Activated naive CD4-positive, alpha-beta T cell treated with anti-CD3 and anti-CD28 coated beads, Interleukin-2, amount 10 ng/mL, durations not matched to agents 7 days and 5 days (primary cell): Measurements from ENCODE around the gene ARID3A.

ENCODE experiments used
- CTCF ChIA-PET: fragments of 350-600 bp; sonication (Branson Sonifier 250); formaldehyde crosslinking; loops from one replicate; lab custom pipeline; 2021; ENCODE audit warnings: antibody characterized with exemption; lab: Charles Lee
- DNase-seq: peaks from one replicate; pipeline ENCODE4 v3.0.0-alpha.2; 2020
- H3K27ac Mint-ChIP-seq: one replicate; pipeline ENCODE4 v1.8.0; 2021; ENCODE audit warnings: mild to moderate bottlenecking, moderate library complexity, mixed read lengths
- H3K27me3 Mint-ChIP-seq: one replicate; pipeline ENCODE4 v1.8.0; 2021; ENCODE audit warnings: mild to moderate bottlenecking, mixed read lengths
- H3K36me3 Mint-ChIP-seq: one replicate; pipeline ENCODE4 v1.8.0; 2021; ENCODE audit warnings: mixed read lengths
- H3K4me1 Mint-ChIP-seq: one replicate; pipeline ENCODE4 v1.8.0; 2021; ENCODE audit warnings: mixed read lengths
- H3K4me3 Mint-ChIP-seq: one replicate; pipeline ENCODE4 v1.8.0; 2021; ENCODE audit warnings: mild to moderate bottlenecking, moderate library complexity, mixed read lengths
- H3K9me3 Mint-ChIP-seq: one replicate; pipeline ENCODE4 v1.8.0; 2021; ENCODE audit warnings: mixed read lengths

Gene ARID3A

DNA sequence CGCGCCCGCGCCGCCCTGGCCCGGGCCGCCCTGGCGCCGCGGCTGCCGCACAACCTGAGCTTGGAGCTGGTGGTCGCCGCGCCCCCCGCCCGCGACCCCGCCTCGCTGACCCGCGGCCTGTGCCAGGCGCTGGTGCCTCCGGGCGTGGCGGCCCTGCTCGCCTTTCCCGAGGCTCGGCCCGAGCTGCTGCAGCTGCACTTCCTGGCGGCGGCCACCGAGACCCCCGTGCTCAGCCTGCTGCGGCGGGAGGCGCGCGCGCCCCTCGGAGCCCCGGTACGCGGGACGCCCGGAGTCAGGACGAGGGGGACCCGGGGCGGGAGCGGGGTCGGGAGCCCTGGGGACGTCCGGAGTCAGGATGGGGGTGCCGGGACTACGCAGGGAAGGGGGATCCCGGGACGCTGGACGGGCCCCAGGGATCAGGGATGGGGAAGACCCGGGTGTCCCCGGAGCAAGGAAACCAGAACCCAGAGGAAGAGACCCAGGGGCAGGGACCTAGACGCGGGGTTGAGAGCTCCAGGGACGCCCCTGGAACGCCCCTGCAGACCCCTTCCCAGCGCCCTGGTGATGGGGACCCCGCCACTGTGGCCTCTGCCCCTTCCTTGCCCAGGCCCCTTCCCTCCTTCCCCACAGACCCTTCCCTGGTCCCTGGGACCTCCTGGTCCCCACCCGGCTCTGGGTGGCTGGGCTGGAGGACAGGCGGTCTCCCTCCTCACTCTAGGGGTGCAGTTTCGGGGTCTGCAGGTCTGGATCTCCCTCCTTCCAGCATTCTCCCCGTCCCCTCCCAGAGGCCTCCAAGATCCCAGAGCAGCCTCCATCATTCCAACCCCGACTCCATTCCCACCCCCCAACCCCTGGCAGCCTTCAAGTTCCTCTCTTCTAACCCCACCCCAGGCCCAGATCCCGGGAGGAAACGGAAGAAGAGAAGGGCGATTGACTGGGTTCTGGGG is 75.0 kb downstream of the ARID3A start:
- DNase-seq, result no peak
- Mint-ChIP-seq H3K4me3 (no peak overlapping the region), H3K4me1 (peaks cover 23% of the 10 kb centered on the region), H3K9me3 (no peaks in the 10 kb centered on the region), H3K27me3 (peaks cover 79% of the 10 kb centered on the region), H3K27ac (no peak overlapping the region), H3K36me3 (peaks cover 1% of the 10 kb centered on the region)
- CTCF ChIA-PET, result interaction anchor here (0.6 to 1.6 kb wide), 4 partner anchors 36 to 313 kb away, joined by 3 to 4 read pairs (median 3); partner anchors contain the start of gene CBARP

DNA sequence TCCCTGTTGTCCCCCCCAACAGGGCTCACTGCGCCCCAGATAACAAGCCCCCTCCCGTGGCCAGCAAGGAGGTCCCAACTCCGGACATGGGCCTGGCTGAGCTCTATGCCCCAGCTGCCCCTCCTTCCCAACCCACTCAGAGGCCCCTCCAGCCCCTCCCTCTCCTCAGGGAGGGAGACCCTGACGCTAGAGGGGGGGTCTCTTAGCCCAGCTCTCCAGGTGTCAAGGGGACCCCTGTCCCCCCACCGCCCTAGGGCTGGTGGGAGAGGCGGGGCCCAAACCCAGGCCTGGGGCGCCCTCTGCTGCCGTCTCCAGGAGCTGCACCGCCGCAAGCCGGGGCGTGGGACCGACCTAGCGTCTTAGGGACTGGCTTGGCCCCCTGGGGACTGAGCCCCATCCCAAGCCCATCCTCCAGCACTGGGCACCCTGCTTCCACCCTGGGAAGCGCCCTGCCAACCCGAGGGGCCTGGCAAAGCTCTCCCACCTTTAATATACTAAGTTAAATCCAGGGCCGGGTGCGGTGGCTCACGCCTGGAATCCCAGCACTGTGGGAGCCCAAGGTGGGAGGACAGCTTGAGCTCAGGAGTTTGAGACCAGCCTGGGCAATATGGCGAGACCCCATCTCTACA is 75.8 kb downstream of the ARID3A start:
- CTCF ChIA-PET, result interaction anchor here (0.8 to 1.6 kb wide), 2 partner anchors 237 to 314 kb away, joined by 3 to 4 read pairs; partner anchors contain the start of gene CBARP
- Mint-ChIP-seq H3K9me3 (no peaks in the 10 kb centered on the region), H3K4me1 (peaks cover 18% of the 10 kb centered on the region), H3K36me3 (peaks cover 1% of the 10 kb centered on the region), H3K27me3 (peaks cover 71% of the 10 kb centered on the region), H3K27ac (no peak overlapping the region), H3K4me3 (no peak overlapping the region)
- peak; percentile 79 for DNase-seq

DNA sequence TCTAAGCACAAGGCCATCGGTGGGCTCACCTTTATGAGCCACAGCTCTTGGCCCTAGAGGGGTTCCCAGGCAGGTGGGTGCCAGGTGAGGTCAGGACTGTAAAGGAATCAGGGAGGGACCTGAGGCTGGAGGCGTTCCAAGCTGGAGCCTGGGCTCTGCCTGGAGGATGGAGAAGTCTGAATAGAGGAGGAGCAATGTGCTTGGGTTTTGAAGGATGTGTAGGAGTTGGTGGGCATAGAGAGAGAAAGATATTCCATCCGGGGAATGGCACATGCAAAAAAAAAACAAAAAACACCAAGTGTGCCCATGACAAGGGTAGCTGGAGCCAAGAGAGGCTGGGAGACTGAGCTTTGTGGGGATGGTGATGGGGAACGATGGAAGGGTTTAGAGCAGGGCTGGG is 76.8 kb downstream of the ARID3A start:
- CTCF ChIA-PET, result interaction anchor here (0.6 kb wide), 1 partner anchor 27 kb away, joined by 3 read pairs; no protein-coding TSS in a partner anchor
- Mint-ChIP-seq H3K9me3 (no peaks in the 10 kb centered on the region), H3K4me3 (no peak overlapping the region), H3K27me3 (peaks cover 61% of the 10 kb centered on the region), H3K27ac (no peak overlapping the region), H3K4me1 (peaks cover 16% of the 10 kb centered on the region), H3K36me3 (peaks cover 1% of the 10 kb centered on the region)
- DNase-seq, result no peak

- CTCF ChIA-PET, result interaction anchor here (0.6 to 1.2 kb wide), 3 partner anchors 26 to 139 kb away, joined by 3 read pairs; no protein-coding TSS in a partner anchor
- Mint-ChIP-seq H3K36me3 (peaks cover 2% of the 10 kb centered on the region), H3K4me3 (no peak overlapping the region), H3K27me3 (peaks cover 54% of the 10 kb centered on the region), H3K9me3 (no peaks in the 10 kb centered on the region), H3K27ac (no peak overlapping the region), H3K4me1 (peaks cover 13% of the 10 kb centered on the region)
- no peak for DNase-seq
Measured at GRCh38 chr19:1003283-1003682, 77.4 kb downstream of the ARID3A start.

DNA sequence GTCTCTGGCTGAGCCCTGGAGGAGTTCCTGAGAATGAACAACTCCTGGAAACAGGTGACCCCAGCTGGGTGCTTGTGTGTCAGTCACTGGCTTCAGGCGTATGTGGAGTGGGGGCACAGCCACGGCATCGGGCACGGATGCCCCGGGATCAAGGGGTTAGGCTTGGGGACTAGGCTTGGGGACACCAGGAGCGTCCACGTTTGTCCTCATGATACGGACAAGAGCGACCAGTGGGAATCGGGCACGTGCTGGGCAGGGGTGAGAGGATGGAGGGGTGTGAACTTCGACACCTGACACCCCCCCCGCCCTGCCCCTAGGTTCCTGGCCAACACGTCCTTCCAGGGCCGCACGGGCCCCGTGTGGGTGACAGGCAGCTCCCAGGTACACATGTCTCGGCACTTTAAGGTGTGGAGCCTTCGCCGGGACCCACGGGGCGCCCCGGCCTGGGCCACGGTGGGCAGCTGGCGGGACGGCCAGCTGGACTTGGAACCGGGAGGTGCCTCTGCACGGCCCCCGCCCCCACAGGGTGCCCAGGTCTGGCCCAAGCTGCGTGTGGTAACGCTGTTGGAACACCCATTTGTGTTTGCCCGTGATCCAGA is 78.5 kb downstream of the ARID3A start:
- H3K27ac Mint-ChIP-seq, result no peak overlapping the region
- CTCF ChIA-PET, result interaction anchor here (0.9 to 1.7 kb wide), 3 partner anchors 13 to 140 kb away, joined by 3 to 4 read pairs (median 3); no protein-coding TSS in a partner anchor

GRCh38 chr19:1004803-1005664 is 79.2 kb downstream of the ARID3A start:
- Mint-ChIP-seq H3K9me3 (no peaks in the 10 kb centered on the region), H3K27ac (no peak overlapping the region), H3K4me3 (no peak overlapping the region), H3K27me3 (peaks cover 37% of the 10 kb centered on the region), H3K4me1 (peaks cover 5% of the 10 kb centered on the region), H3K36me3 (peaks cover 6% of the 10 kb centered on the region)
- CTCF ChIA-PET, result interaction anchor here (1.7 kb wide), 1 partner anchor 12 kb away, joined by 4 read pairs; no protein-coding TSS in a partner anchor
- no peak for DNase-seq

More for the DNA sequence above, 78.5 kb downstream of the ARID3A start:
- no peak for DNase-seq
- H3K27me3 Mint-ChIP-seq, result peaks cover 44% of the 10 kb centered on the region
- no peak overlapping the region for H3K4me3 Mint-ChIP-seq
- H3K4me1 Mint-ChIP-seq, result peaks cover 7% of the 10 kb centered on the region
- H3K36me3 Mint-ChIP-seq, result peaks cover 5% of the 10 kb centered on the region
- no peaks in the 10 kb centered on the region for H3K9me3 Mint-ChIP-seq

DNA sequence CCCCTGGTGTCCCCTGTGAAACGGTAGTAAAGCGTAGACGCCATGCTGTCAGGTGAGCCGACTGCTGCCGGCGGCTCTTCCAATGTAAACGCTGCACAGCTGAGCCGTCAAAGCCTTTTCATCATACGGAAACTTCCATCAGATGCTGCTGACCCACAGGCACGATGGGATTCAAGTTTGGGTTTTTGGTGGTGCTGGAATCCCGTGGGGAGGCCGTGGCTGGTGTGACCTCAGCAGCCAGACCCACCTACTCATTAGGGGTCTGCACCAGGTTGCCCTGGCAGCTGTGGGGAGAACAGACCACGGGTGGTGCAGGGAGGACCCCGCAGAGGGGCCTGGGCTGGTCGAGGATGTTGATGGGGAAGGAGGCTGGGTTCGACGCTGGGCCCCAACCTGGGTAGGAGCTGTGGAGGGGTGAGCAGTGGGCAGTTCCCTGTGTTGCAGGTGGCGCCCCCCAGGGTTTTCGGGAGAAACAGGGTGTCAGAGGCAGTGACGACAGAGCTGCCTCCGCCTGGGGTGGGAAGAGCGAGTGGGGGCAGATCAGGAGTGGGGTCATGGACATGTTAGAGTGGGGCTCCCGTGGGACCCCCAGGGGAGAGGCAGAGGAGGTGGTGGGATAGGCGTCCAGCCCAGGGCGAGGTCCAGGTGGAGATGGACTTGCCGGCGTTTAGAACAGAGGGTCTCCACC is 81.0 kb downstream of the ARID3A start:
- DNase-seq, result no peak
- CTCF ChIA-PET, result interaction anchor here (0.6 to 0.9 kb wide), 2 partner anchors 11 to 194 kb away, joined by 3 read pairs; no protein-coding TSS in a partner anchor
- Mint-ChIP-seq H3K36me3 (peaks cover 8% of the 10 kb centered on the region), H3K27ac (no peak overlapping the region), H3K4me3 (no peak overlapping the region), H3K9me3 (no peaks in the 10 kb centered on the region), H3K27me3 (peaks cover 22% of the 10 kb centered on the region), H3K4me1 (no peaks in the 10 kb centered on the region)

- Mint-ChIP-seq H3K27me3 (peaks cover 15% of the 10 kb centered on the region), H3K36me3 (peaks cover 8% of the 10 kb centered on the region), H3K4me3 (no peak overlapping the region), H3K9me3 (no peaks in the 10 kb centered on the region), H3K27ac (no peak overlapping the region), H3K4me1 (no peaks in the 10 kb centered on the region)
- CTCF ChIA-PET, result interaction anchor here (0.6 kb wide), 1 partner anchor 193 kb away, joined by 3 read pairs; no protein-coding TSS in a partner anchor
- no peak for DNase-seq
Measured at GRCh38 chr19:1007399-1008251, 81.8 kb downstream of the ARID3A start.

GRCh38 chr19:1008268-1009040 is 82.6 kb downstream of the ARID3A start:
- no peaks in the 10 kb centered on the region for H3K9me3 Mint-ChIP-seq
- H3K4me1 Mint-ChIP-seq, result no peaks in the 10 kb centered on the region
- H3K36me3 Mint-ChIP-seq, result peaks cover 8% of the 10 kb centered on the region
- no peak overlapping the region for H3K4me3 Mint-ChIP-seq
- CTCF ChIA-PET, result no interaction called here
- peaks cover 12% of the 10 kb centered on the region for H3K27me3 Mint-ChIP-seq
- no peak for DNase-seq
- H3K27ac Mint-ChIP-seq, result no peak overlapping the region

- no peak overlapping the region for H3K4me3 Mint-ChIP-seq
- H3K27ac Mint-ChIP-seq, result no peak overlapping the region
- peaks cover 2% of the 10 kb centered on the region for H3K4me1 Mint-ChIP-seq
- no peaks in the 10 kb centered on the region for H3K9me3 Mint-ChIP-seq
- DNase-seq, result no peak
- H3K27me3 Mint-ChIP-seq, result peaks cover 5% of the 10 kb centered on the region
- CTCF ChIA-PET, result no interaction called here
- H3K36me3 Mint-ChIP-seq, result peaks cover 10% of the 10 kb centered on the region
Measured at GRCh38 chr19:1009041-1009980, 83.5 kb downstream of the ARID3A start.
